ENCODE results near the gene FYN.

DNA sequence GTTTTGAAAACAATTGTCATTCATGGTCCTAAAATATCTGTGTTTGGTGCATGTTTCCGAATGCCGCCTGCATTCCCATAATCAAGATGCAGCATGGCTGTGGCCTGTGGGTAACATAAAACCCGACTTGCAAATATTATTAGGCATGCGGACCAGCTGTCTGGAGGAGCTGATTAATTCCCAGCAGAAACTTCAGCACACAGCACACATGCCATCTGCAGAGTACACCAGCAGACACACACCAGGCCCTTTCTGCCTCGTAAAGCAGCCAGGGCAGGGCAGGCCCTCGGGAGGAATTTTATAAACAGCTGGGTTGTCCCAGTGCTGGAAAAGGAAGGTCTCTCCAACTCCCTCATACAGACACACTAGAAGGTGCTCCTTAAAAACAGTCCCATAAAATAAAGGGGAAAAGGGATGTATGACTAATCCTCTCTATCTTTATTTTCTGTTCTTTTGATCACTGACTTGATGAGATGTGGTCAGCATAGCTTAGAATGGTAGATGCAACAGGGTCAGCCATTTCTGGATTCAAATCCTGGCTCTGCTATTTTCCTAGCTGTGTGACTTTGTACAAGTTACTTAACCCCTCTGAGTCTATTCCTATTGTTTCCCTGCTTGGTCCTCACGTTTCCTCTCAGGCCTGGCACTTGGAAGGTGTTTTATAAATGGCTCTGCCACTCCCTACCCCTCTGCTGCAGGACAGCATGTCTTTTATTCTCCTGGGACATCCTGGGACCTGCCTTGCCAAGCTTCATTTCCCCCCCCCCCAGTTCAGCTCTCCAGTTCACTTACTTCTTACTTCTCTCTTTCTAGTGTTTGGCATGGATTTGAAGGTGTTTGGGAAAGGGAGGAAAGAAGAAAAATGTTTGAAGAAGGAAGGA is 181.7 kb downstream of the FYN start:
- TF ChIP-seq FOXM1 (IDR thresholded peaks at IDR 0.05; ENCODE audit: borderline replicate concordance) = no peak
- no peak for TF ChIP-seq SP1 (IDR thresholded peaks at IDR 0.05)
- TF ChIP-seq L3MBTL2 (conservative IDR thresholded peaks at IDR 0.05) = no peak
- TF ChIP-seq ARNT (IDR thresholded peaks at IDR 0.05) = no peak
- TF ChIP-seq CTBP1 (IDR thresholded peaks at IDR 0.05; ENCODE audit: borderline replicate concordance) = no peak
- TF ChIP-seq SUZ12 (IDR thresholded peaks at IDR 0.05) = no peak
- no peak for TF ChIP-seq TARDBP (IDR thresholded peaks at IDR 0.05)
- no peak for TF ChIP-seq ELF4 (IDR thresholded peaks at IDR 0.05)
- no peak for TF ChIP-seq FOXK2 (IDR thresholded peaks at IDR 0.05)
- TF ChIP-seq BHLHE40 (IDR thresholded peaks at IDR 0.05; ENCODE audit: borderline replicate concordance) = no peak
- no peak for TF ChIP-seq ZNF384 (IDR thresholded peaks at IDR 0.05)
- TF ChIP-seq FOXA1 (IDR thresholded peaks at IDR 0.05) = no peak
- TF ChIP-seq HDGF (IDR thresholded peaks at IDR 0.05; ENCODE audit: borderline replicate concordance) = no peak
